Activated CD8-positive, alpha-beta memory T cell treated with anti-CD3 and anti-CD28 coated beads for 48 hours (primary cell): ENCODE measurements around the gene UNC79.
"Not testable (repeated sequence)": the region's sequence is repeated elsewhere in the genome, so short reads cannot be mapped to it uniquely, and the experiment has no call there.

Experiments used
- DNase-seq, 3 experiments: peaks; one replicate each; pipeline ENCODE4 v3.0.0-alpha.2; 2020; ENCODE audit warnings: low read depth in 2 of 3, low spot score in 2 of 3

The UNC79 gene

GRCh38 chr14:93493054-93493453 lies 62.3 kb downstream of the UNC79 start:
- no peak for DNase-seq

GRCh38 chr14:93493622-93494021 lies 62.9 kb downstream of the UNC79 start:
- DNase-seq, result not testable (repeated sequence)

- DNase-seq, result no peak
Observed at GRCh38 chr14:93496856-93497741, 66.4 kb downstream of the UNC79 start.

DNA sequence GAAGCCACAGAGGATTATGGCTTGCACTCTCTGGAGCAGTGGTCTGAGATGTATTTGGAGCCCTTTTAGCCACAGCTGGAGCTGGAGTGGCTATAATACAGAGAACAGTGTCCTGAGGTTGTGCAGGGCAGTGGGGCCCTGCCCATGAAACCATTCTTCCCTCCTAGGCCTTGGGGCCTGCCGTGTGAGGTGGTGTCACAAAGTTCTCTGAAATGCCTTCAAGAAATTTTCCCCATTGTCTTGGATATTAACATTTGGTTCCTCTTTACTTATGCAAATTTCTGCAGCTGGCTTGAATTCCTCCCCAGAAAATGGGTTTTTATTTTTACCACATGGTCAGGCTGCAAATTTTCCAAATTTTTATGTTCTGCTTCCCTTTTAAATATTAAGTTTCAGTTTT lies 79.3 kb downstream of the UNC79 start:
- no peak for DNase-seq

DNA sequence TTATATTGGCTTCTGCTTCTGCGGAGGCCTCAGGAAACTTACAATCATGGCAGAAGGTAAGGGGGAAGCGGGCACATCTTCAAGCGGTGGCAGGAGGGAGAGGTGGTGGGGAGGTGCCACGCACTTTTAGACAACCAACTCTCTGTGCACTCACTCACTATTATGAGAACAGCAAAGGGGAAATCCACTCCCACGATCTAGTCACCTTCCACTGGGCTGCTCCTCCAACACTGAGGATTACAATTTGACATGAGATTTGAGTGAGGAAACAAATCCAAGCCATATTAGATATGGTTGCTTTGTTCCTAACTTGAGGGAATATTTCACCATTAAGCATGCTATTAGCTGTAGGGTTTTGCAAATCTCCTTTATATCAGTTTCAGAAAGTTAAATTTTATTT lies 80.3 kb downstream of the UNC79 start:
- no peak for DNase-seq

- no peak for DNase-seq
Observed at GRCh38 chr14:93520053-93520607, 89.4 kb downstream of the UNC79 start.

DNA sequence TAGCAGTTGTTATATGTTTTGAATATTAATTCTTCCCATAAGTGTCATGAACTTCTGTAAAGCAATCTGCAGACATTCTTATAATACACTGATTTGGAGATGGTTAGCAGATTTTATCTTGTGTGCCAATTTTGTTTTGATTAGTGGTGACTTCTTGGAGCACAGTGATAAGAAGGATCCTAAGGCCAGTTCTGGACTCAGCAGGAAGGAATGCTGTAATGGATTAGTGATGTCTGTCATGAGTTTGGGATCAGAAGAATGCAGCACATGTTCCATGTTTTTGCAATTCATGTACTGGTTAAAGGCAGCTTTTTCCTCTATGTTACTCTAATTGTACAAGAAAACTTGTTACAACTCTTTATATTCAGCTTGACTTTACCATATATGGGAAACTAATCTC lies 91.5 kb downstream of the UNC79 start:
- DNase-seq, result no peak

GRCh38 chr14:93525216-93525615 lies 94.5 kb downstream of the UNC79 start:
- not testable (repeated sequence) for DNase-seq

DNA sequence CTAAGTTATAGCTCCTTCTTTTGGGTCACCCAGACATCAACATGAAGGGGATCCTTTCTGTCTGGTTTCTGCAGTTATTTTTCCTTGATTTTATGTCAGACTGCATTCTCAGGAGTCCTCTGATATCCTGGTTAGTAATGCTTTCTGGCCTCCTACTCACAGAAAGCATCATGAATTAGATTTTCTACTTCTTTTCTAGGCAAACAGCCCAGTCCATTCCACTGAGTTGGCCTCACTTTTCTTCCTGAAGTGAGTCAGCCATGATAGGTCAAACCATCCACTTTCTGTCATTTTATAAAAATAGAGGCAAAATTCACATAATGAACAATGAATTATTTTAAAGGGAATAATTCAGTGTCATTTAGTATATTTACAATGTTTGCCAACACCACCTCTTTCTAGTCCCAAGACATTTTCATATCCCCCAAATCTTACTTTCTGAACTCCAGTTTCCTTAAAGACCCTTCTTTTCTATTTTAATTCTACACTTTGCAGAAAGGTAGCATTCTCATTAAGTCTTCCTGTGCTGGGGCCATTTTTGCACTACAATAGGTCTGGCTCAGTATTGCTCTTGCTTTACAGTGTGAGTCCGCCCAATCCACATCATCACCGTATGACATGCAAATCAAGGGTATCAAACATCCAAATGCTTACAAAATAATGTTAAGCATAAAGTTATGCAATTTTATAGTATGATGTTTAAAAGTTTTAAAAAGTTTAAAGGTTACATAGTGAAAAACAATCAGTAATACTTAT lies 95.1 kb downstream of the UNC79 start:
- no peak for DNase-seq

GRCh38 chr14:93527203-93527607 lies 96.5 kb downstream of the UNC79 start:
- DNase-seq, result no peak

GRCh38 chr14:93528884-93529558 lies 98.3 kb downstream of the UNC79 start:
- DNase-seq, result no peak

GRCh38 chr14:93531644-93532043 lies 100.9 kb downstream of the UNC79 start:
- no peak for DNase-seq

DNA sequence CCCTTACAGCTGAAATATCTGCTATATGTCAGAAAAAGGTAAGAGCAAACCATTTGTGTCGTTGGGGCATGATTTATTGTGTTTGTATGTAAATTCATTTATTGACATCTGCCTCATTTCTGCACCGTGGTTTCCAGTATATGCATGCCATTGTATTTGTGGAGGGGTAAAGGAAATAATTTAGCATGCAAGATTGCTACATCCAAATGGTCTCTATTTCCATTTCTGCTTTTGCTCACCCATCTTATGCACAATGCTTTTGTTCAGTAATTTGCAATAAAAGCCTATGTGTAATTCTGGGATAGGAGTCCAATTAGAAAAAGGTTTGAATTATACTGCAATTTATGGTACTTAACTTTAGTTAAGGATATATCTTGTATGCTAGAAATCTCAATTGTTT lies 101.8 kb downstream of the UNC79 start:
- no peak for DNase-seq

DNA sequence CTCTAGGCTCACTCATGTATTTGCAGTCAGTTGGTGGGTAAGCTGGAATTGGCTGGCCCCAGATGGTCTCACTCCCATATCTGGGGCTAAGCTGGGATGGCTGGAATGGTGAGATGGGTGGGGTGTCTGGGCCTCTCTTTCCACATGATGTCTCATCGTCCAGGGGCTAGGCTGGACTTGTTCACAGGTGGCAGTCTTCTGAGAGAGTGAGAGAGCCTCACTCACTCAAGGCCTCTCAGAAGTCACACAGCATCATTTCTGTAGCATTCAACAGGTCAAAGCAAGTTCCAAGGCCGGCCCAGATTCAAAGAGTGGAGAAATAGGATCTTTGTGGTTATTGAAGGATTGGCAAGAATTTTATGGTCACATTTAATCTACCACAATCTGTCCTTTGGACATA lies 102.7 kb downstream of the UNC79 start:
- DNase-seq, result no peak

GRCh38 chr14:93533842-93534241 lies 103.1 kb downstream of the UNC79 start:
- no peak for DNase-seq

- DNase-seq, result no peak
Observed at GRCh38 chr14:93535537-93535936, 104.8 kb downstream of the UNC79 start.

GRCh38 chr14:93536945-93537344 lies 106.2 kb downstream of the UNC79 start:
- no peak for DNase-seq

DNA sequence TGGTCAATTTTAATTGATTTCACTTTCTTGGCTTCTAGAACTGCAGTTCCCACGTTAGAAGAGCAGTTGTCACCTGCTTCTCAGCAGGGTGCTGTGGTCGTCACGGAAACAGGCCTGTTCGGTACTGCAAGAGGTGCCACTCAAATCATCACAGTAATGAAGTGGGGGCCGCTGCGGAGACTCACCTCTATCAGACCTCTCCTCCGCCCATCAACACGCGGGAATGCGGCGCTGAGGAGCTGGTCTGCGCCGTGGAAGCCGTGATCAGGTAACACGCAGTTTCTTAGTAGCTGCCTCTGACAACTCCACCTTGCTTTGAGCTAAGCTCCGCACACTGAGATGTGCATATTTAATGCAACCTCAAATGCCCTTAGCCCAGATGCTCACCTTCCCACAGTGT lies 107.2 kb downstream of the UNC79 start:
- DNase-seq, result no peak

GRCh38 chr14:93538413-93538812 lies 107.7 kb downstream of the UNC79 start:
- no peak for DNase-seq

DNA sequence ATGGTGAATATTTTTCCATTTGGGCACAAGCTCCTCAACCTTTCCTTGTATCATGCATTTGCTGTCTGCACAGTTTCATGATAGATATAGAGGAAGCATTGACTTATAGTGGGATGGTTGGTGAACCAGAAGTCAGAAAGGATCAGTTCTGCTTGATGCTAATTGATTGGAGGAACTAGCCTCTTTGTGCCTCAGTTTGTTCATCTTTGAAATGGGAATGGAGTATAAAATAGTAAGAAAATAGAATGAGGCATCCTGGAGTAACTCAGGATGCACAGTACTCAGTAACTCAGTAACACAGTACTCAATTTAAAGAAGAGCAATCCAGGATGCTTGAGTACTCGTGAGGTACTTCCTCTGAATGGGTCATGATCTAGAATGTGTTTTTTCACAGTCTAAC lies 109.5 kb downstream of the UNC79 start:
- DNase-seq, result no peak

DNA sequence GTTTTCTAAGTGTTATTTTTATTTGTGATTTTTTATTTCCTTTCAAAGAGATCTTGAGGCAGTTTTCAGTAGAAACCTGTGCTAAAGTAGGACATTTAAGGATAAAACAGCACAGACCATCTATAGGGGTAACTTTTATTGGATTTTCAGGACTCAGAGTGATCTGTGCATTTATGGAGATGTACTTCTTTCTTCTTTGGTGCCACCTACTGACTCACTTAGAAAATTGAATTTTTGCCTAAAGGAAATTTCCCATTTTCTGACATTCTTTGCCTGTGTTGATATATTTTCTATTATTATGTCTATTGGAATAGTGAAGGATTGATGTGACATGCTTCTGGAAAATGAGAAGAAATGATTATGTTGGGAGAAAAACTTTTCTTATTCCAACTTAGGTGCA lies 113.0 kb downstream of the UNC79 start:
- no peak for DNase-seq

DNA sequence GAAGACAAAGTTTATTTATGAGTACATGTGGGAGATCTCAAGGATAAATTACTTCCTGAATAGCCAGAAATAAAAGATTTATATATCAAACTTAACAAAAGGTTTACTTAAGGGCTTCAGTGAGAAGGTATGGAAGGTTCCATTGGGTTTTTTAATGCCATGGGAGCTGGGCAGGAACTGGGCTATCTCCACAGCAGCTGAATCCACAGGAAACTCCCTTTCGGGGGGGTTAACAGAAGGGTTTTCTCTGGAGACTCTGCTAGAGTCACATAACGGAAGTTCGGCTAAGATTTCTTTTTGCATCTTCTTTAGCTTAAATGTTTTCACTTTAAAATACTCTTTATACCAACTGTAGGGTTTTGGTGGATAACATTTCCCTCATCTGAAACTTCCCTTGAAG lies 113.5 kb downstream of the UNC79 start:
- DNase-seq, result no peak
